ENCODE results near the gene IFT122.
"Not testable (repeated sequence)": the region's sequence is repeated elsewhere in the genome, so short reads cannot be mapped to it uniquely, and the experiment has no call there.

Gene IFT122

GRCh38 chr3:129501630-129502029, 61.6 kb downstream of the IFT122 start:
- DNase-seq = no peak

GRCh38 chr3:129502641-129503408, 62.8 kb downstream of the IFT122 start:
- DNase-seq = no peak

- DNase-seq = no peak
These were observed 63.7 kb downstream of the IFT122 start for GRCh38 chr3:129503471-129504291.

GRCh38 chr3:129504471-129505100, 64.6 kb downstream of the IFT122 start:
- DNase-seq = no peak

- DNase-seq = no peak
These were observed 65.3 kb downstream of the IFT122 start for GRCh38 chr3:129505341-129505740.

- DNase-seq = no peak
These were observed 66.3 kb downstream of the IFT122 start for GRCh38 chr3:129506231-129506742.

- no peak for DNase-seq
These were observed 67.3 kb downstream of the IFT122 start for GRCh38 chr3:129507181-129507831.

GRCh38 chr3:129512595-129512994, 72.6 kb downstream of the IFT122 start:
- no peak for DNase-seq

- no peak for DNase-seq
These were observed 73.7 kb downstream of the IFT122 start for GRCh38 chr3:129513705-129514104.

GRCh38 chr3:129514110-129514509, 74.1 kb downstream of the IFT122 start:
- DNase-seq = no peak

- DNase-seq = no peak
These were observed 74.5 kb downstream of the IFT122 start for GRCh38 chr3:129514563-129514962.

- not testable (repeated sequence) for DNase-seq
These were observed 75.2 kb downstream of the IFT122 start for GRCh38 chr3:129515108-129515820.

- DNase-seq = not testable (repeated sequence)
These were observed 75.9 kb downstream of the IFT122 start for GRCh38 chr3:129515821-129516432.

GRCh38 chr3:129517516-129517915, 77.5 kb downstream of the IFT122 start:
- no peak for DNase-seq

GRCh38 chr3:129518038-129518561, 78.1 kb downstream of the IFT122 start:
- DNase-seq = no peak

GRCh38 chr3:129518581-129518980, 78.6 kb downstream of the IFT122 start:
- no peak for DNase-seq

- no peak for DNase-seq
These were observed 79.4 kb downstream of the IFT122 start for GRCh38 chr3:129519449-129519848.

- no peak for DNase-seq
These were observed 80.1 kb downstream of the IFT122 start for GRCh38 chr3:129519896-129520715.

GRCh38 chr3:129520960-129521359, 80.9 kb downstream of the IFT122 start:
- DNase-seq = no peak

- no peak for DNase-seq
These were observed 81.6 kb downstream of the IFT122 start for GRCh38 chr3:129521611-129522010.

GRCh38 chr3:129522953-129523352, 82.9 kb downstream of the IFT122 start:
- no peak for DNase-seq
